HuH-7 (cell line): ENCODE data around the gene MGLL.
A peak's percentile ranks its signal among the peaks of the same experiment; 100 is the strongest.
"Not testable (repeated sequence)": the region's sequence is repeated elsewhere in the genome, so short reads cannot be mapped to it uniquely, and the experiment has no call there.

Experiments
- DNase-seq: peaks from one replicate; pipeline ENCODE4 v3.0.0; 2011; ENCODE audit warnings: low spot score

Gene MGLL

GRCh38 chr3:127673191-127674100 lies 148.9 kb downstream of the MGLL start:
- peak; percentile 83 for DNase-seq

GRCh38 chr3:127672429-127673190 lies 149.7 kb downstream of the MGLL start, which contains the start of gene ABTB1:
Gene ABTB1 (plus strand): TSS chr3:127672952. CDS start chr3:127673026, 74 bp downstream.
- peak; percentile 91 for DNase-seq

GRCh38 chr3:127671523-127672428 lies 150.5 kb downstream of the MGLL start:
- DNase-seq: no peak

- DNase-seq: no peak
Observed at GRCh38 chr3:127670761-127671522, 151.4 kb downstream of the MGLL start.

- DNase-seq: no peak
Observed at GRCh38 chr3:127670229-127670559, 152.1 kb downstream of the MGLL start.

- no peak for DNase-seq
Observed at GRCh38 chr3:127669541-127670228, 152.6 kb downstream of the MGLL start.

GRCh38 chr3:127668906-127669305 lies 153.4 kb downstream of the MGLL start:
- DNase-seq: no peak

- no peak for DNase-seq
Observed at GRCh38 chr3:127667119-127667681, 155.1 kb downstream of the MGLL start.

- no peak for DNase-seq
Observed at GRCh38 chr3:127666676-127667075, 155.6 kb downstream of the MGLL start.

- no peak for DNase-seq
Observed at GRCh38 chr3:127665586-127665985, 156.7 kb downstream of the MGLL start.

- no peak for DNase-seq
Observed at GRCh38 chr3:127665165-127665564, 157.2 kb downstream of the MGLL start.

GRCh38 chr3:127663151-127663550 lies 159.2 kb downstream of the MGLL start:
- no peak for DNase-seq

GRCh38 chr3:127662001-127662469 lies 160.3 kb downstream of the MGLL start:
- no peak for DNase-seq

- DNase-seq: no peak
Observed at GRCh38 chr3:127661600-127661999, 160.7 kb downstream of the MGLL start.

GRCh38 chr3:127660621-127661251 lies 161.6 kb downstream of the MGLL start:
- no peak for DNase-seq

- DNase-seq: no peak
Observed at GRCh38 chr3:127658234-127658633, 164.1 kb downstream of the MGLL start.

GRCh38 chr3:127656906-127657305 lies 165.4 kb downstream of the MGLL start:
- no peak for DNase-seq

GRCh38 chr3:127655641-127656040 lies 166.7 kb downstream of the MGLL start:
- DNase-seq: no peak

- DNase-seq: not testable (repeated sequence)
Observed at GRCh38 chr3:127654993-127655392, 167.3 kb downstream of the MGLL start.

- DNase-seq: no peak
Observed at GRCh38 chr3:127654374-127654773, 167.9 kb downstream of the MGLL start.
